ENCODE measurements around the gene SEMA7A. TPM values are rescaled to one million over a fixed set of nuclear protein-coding genes. Genes with fewer than 3 reads are reported as not detected.
A peak's percentile ranks its signal among the peaks of the same experiment; 100 is the strongest.
"Not testable (repeated sequence)": the region's sequence is repeated elsewhere in the genome, so short reads cannot be mapped to it uniquely, and the experiment has no call there.

SEMA7A gene
- total RNA-seq, 1 donor from 2014 or later, result 1.3 TPM

DNA sequence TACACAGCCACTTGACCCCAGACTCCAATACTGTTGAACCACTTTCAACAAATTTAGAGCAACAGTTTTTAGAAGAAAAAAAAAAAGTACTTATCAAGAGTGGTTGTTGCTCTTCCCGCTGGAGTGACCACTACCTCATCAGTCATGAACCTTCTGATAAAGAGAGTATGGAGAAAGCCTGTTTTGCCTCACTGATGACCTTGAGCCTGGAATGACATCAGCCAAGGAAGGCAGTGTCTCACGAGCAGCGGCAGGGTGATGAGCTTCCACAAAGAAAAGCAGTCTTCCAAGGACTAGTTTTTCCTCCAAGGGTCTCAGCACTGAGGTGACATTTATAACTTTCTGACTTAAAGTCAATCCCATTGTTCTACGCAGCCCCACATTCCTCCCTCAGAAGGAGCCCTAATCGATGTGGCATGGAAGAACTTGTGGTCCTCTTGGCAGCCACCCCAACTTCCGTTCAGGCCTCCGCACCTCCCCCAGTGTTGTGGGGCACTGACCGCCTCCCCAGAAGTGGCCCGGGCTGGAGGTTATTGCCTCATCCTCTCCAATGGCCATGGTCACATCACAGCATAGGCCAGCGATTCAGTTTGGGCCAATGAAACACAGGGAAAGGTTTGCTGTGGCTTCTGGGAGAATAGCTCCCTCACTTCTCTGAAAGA lies 64.5 kb downstream of the SEMA7A start:
- intact Hi-C loops (cut with micrococcal nuclease), result no loop called here
- ATAC-seq (no peak), DNase-seq (no peak)

DNA sequence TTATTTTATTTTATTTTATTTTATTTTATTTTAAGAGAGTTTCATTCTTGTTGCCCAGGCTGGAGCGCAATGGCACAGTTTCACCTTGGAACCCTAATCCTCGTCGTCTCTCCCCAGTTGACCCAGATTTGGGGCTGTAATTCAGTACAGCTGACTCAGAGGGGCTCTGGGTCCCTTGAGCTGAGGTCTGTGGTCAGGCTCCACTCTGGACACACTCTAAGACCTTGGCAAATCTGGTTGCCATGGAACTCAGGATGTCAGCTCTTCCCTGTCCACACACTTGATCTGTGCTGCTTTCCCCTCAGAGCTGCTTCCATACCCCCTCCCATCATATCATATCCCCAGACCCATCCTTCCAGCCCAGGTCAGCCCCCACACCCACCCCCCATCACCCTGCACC lies 65.6 kb downstream of the SEMA7A start:
- ATAC-seq, result no peak
- intact Hi-C loops (cut with micrococcal nuclease), result no loop called here

DNA sequence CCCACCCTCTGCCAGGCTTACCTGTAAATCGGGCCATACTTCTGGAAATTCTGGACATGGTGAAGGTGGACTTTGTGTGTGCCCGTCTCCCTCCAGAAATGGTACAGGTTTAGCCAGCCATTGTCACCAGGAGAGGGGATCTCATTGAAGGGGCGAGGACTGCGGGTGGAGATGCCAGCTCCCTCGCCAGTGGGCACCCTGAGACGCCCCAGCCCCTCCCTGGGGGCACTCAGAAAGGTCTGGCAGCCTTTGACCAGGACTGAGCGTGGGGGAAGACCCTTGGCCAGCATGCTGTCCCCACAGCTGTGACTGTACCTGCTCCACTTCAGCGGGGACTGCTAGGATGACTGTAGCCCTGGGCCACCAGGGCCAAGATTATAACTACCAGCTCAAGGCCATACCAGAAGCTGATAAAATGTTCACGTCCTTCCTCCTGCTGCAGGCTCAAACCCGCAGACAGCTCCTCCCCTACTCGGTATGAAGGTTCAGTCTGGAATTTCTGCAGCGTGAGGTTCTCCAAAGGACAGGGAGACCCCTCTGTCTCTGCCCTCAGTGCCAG lies 66.4 kb downstream of the SEMA7A start, which contains the start of gene CYP11A1:
Gene CYP11A1, minus strand, starts transcription at position 351 of the 559 bp plus-strand sequence. Its CDS starts 61 bp downstream, at position 290.
- intact Hi-C loops (cut with micrococcal nuclease), result no loop called here
- no peak for ATAC-seq
- DNase-seq, result no peak

More for the DNA sequence above, 65.6 kb downstream of the SEMA7A start:
- no peak for DNase-seq

DNA sequence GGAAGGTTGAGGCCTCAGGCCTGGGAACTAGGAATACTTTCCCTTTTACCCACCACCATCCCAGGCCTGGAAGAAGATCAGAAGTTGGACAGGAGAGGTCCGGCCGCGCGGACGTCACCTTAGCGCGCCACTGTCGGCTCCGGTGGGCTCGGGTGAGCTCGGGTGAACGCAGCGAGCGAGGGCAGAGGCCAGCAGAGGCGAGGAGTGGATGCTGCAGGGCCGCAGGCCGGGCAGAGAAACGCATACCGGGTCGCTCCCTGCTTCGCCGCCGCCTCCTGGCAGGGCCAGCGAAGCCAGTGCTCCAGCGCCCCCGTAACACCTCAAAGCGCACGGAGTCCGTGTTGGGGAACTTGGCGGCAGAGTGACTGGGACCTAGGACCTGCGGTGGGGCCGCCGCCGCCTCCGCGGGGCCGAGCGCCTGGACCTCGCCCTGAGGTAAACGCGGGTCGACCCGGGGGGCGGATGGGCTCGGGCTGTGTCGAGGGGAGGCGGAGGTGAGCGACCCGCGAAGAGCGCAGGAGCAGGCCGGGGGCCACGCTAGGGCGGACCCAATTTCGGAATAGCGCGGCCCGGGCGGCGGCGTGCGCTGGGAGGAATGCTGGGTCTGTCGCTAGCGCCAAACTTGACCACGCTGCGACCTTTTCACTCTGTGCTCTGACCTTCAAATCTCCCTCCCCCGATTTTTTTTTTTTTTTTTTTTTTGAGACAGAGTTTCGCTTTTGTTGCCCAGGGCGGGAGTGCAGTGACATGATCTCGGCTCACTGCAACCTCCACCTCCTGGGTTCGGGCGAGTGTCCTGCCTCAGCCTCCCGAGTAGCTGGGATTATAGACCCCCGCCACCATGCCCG lies 67.9 kb downstream of the SEMA7A start:
- peak; percentile 68 for DNase-seq
- intact Hi-C loops (cut with micrococcal nuclease), result no loop called here
- ATAC-seq, result peak; percentile 90

DNA sequence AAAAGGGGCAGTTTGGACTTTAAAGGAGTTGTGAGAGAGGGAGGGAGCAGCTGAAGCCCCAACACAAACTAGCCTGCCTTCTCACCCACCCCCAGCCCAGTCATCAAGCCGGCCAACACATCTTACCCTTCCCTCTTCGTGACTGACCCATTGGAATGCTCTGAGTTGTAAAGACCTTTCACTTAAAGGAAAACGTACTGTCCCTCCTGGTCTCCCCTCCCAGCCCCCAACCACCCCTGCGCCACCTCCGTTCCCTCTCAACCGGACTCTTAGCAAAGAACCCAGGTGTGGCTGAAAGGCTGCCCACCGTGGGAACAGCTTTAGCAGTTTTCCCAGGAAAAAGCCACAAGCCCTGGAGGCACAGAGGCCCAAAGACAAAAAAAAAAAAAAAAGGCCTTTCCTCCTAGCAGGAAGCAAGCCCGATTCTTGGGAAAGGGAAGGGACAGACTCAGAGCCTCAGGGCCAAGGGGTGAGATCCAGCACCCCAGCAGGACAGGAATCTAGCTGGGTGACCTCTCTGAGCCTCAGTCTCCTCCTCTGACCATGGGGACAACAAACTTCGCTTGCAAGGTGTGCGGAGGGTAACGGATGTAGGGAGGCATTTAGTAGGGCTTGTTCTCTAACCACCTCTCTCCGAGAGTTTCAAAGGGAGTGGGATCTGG lies 68.7 kb downstream of the SEMA7A start:
- intact Hi-C loops (cut with micrococcal nuclease), result no loop called here
- DNase-seq (no peak), ATAC-seq (no peak)

DNA sequence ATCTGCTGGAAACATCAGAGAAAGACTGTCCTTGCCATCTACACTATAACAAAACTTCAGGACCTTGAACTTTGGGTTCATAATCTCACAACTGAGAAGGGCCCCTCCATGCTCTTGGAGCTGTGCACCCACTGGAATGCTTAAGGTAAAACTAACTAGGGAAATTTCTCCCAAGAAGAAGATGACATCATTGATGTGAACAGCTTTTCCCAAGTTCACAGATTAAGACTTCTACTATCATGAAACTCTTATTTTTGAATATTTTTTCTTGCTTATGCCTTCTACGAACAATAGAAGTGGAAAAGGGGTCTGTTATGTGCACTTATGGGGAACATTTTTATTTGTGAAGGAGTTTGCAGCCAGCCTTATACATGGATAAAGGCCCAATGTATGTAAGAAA lies 71.3 kb downstream of the SEMA7A start:
- ATAC-seq, result no peak
- intact Hi-C loops (cut with micrococcal nuclease), result no loop called here
- no peak for DNase-seq

DNA sequence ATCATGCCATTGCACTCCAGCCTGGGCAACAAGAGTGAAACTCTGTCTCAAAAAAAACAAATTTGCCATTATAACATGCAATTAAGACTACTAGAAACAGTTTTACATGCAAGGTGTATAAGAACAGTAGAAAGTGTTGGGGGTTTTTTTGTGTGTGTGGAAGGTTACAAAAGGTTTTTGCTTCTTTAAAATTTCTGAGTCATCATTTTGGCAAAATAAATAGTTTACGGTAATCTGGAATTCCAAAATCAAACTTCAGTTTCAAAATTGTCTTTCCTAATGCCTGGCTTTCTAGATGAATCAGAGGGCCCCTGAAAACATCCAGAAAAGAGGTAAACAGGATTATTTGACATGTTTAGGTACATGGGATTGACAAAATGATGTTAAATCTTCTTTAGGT lies 72.9 kb downstream of the SEMA7A start:
- intact Hi-C loops (cut with micrococcal nuclease); DNase-seq; ATAC-seq: not testable (repeated sequence)

DNA sequence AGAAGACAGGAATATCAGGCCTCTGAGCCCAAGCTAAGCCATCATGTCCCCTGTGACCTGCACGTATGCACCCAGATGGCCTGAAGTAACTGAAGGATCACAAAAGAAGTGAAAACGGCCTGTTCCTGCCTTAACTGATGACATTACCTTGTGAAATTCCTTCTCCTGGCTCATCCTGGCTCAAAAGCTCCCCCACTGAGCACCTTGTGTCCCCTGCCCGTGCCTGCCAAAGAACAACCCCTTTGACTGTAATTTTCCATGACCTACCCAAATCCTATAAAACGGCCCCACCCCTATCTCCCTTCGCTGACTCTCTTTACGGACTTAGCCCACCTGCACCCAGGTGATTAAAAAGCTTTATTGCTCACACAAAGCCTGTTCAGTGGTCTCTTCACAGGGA lies 74.4 kb downstream of the SEMA7A start:
- DNase-seq; intact Hi-C loops (cut with micrococcal nuclease); ATAC-seq: not testable (repeated sequence)

Small RNA genes lying within 50 kb of the gene (microRNA-seq; reads per million reads assigned to microRNA genes)
- gene MIR6881 (ENCODE audit: borderline number of aligned reads), result not detected

Other genes with a start within 250 kb of the SEMA7A start
- not detected for gene STRA6, start 231.2 kb downstream of the SEMA7A start, total RNA-seq
- gene CCDC33, start 197.6 kb downstream of the SEMA7A start, total RNA-seq, result not detected
- 0.55 TPM for gene CYP11A1, start 66.3 kb downstream of the SEMA7A start, total RNA-seq
- gene UBL7, start 27.2 kb upstream of the SEMA7A start, total RNA-seq, result 55.1 TPM
- gene ARID3B, start 107.3 kb upstream of the SEMA7A start, total RNA-seq, result 2.0 TPM
- 55.3 TPM for gene CLK3, start 181.9 kb upstream of the SEMA7A start, total RNA-seq